LNCaP clone FGC (cell line): ENCODE data around the gene SLC45A1.

Experiments
- DNase-seq: peaks from one replicate; pipeline ENCODE4 v3.0.0-alpha.2; 2011; ENCODE audit warnings: low read depth
- H3K4me3 ChIP-seq: 2 replicates; pipeline ENCODE4 v1.5.1; 2011; ENCODE audit warnings: mild to moderate bottlenecking, low read depth, low read length, control low read depth
- TF ChIP-seq, protein P1 (sequence below): IDR thresholded peaks from 2 replicates; pipeline ENCODE4 v1.5.1; 2012; ENCODE audit warnings: mild to moderate bottlenecking; ENCODE audit not compliant: control insufficient read depth, insufficient read depth; ENCODE audit errors: extremely low read depth

The SLC45A1 gene

DNA sequence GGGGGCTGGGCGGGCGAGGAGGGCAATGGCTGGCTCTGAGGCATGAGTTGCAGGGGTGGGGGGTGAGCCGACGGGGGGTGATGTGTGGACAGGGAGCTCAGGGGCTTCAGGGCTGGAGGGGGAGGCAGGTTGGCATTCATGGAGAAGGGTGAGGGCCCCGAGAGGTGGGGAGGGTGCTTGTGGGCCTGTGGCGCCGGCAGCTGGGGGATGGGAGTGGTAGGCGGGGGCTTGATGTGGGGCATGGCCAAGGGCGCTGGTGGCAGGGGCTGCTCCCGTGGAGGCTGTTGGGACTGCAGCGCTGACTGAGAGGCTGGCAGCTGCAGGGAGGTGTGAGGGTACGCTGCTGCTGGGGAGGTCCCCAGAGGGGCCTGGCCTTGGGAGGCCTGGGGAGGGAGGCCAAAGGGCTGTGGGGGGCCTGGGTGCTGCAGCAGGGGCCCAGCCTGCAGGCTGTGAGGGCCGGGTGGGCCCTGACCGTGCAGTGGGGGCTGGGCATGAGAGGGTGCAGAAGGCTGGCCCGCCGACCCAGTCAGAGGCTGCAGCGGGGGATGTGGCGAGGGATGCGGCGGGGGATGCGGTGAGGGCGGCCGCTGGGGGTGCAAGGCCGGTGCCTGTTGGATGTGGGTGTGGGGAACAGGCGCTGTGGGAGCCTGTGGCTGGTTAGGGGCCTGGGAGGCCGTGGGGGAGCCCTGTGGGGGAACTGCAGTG lies 42.7 kb downstream of the SLC45A1 start:
- TF ChIP-seq, protein P1, sequence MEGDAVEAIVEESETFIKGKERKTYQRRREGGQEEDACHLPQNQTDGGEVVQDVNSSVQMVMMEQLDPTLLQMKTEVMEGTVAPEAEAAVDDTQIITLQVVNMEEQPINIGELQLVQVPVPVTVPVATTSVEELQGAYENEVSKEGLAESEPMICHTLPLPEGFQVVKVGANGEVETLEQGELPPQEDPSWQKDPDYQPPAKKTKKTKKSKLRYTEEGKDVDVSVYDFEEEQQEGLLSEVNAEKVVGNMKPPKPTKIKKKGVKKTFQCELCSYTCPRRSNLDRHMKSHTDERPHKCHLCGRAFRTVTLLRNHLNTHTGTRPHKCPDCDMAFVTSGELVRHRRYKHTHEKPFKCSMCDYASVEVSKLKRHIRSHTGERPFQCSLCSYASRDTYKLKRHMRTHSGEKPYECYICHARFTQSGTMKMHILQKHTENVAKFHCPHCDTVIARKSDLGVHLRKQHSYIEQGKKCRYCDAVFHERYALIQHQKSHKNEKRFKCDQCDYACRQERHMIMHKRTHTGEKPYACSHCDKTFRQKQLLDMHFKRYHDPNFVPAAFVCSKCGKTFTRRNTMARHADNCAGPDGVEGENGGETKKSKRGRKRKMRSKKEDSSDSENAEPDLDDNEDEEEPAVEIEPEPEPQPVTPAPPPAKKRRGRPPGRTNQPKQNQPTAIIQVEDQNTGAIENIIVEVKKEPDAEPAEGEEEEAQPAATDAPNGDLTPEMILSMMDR: no peak
- DNase-seq: no peak
- no peak overlapping the region for H3K4me3 ChIP-seq

- TF ChIP-seq, protein P1: no peak
- no peak overlapping the region for H3K4me3 ChIP-seq
- DNase-seq: no peak
Measured at GRCh38 chr1:8361198-8361849, 43.4 kb downstream of the SLC45A1 start.

DNA sequence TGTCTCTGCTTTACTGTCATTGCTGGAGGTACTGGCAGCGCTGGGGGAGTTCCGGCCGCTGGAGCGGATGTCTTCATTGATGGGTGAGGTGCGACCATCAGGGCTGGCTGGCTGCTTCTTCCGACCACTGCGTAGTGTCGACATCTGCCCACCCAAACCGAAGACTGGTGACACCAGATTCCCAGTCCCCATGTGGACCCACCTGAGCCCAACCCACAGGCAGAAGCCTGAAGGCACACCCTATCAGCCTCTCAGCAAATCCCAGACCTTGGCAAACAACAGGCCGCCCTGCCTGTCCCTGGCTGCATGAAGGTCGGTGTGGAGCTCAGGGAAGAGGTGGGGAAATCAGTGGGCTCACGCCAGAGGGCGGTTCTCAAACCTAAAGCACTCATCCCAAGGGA lies 44.8 kb downstream of the SLC45A1 start:
- no peak for DNase-seq
- H3K4me3 ChIP-seq: no peak overlapping the region
- TF ChIP-seq, protein P1: no peak

DNA sequence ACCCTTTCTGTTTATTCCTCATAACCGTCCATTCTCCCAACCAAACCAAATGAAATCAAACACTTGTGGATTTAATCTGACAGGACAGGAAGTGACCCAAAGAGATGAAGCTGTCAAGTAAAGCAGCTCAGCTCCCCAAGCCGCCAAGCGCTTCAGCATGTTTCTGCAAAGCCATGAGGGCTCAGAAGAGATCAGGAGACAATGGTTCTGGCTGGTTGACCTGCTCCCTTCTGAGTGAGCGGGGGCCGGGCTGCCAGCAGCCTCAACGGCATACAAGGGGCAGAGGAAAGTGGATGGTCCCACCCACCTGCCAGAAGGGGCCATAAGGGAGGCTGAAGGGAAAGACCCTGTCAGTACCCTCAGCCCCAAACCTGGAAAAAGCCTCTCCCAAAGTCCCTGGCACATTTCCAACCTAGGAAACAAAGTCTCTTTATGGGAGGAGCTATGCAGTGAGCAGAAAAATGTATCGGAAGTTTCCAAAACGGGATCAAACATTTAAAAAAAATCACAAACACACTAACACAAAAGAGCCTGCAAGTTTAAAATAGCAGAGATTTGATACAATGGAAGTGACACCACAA lies 45.4 kb downstream of the SLC45A1 start:
- DNase-seq: no peak
- TF ChIP-seq, protein P1: no peak
- H3K4me3 ChIP-seq: no peak overlapping the region

DNA sequence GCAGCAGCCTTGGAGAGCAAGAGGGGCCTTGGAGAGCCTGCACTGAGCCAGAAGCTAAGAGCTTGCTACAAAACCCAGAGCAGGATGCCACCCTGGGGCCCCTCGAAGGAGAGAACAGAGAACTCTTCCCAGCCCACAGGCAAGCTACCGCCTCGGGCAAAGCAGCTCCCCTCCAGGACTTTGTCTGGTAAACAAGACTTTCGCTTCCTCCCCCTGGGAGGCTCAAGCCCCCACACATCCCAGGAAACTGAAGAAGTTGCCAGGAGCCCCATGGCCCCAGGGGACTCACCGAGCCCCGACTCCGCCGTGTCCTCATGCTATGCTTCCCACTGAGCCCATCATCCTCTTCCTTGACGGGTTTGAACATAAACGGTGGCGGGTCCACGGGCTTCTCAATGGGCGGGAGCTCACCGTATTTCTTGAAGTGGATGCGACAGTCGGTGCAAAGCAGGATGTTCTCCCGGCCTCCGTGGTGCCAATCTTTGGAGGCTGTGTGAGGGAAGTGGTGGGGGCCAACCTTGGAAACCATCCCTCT lies 45.9 kb downstream of the SLC45A1 start:
- DNase-seq: no peak
- TF ChIP-seq, protein P1: no peak
- no peak overlapping the region for H3K4me3 ChIP-seq

GRCh38 chr1:8364528-8365442 lies 46.9 kb downstream of the SLC45A1 start:
- no peak for DNase-seq
- TF ChIP-seq, protein P1: no peak
- no peak overlapping the region for H3K4me3 ChIP-seq
